ELR (cell line): ENCODE measurements around the gene TM4SF4.

Experiments used
- DNase-seq: peaks from one replicate; pipeline ENCODE4 v3.0.0-alpha.2; 2015; ENCODE audit warnings: low read depth

The TM4SF4 gene

GRCh38 chr3:149512073-149512782 is 37.7 kb downstream of the TM4SF4 start:
- DNase-seq: peak; percentile 78

GRCh38 chr3:149514471-149514870 is 40.0 kb downstream of the TM4SF4 start:
- no peak for DNase-seq

GRCh38 chr3:149515249-149515648 is 40.8 kb downstream of the TM4SF4 start:
- no peak for DNase-seq

GRCh38 chr3:149516920-149517319 is 42.4 kb downstream of the TM4SF4 start:
- no peak for DNase-seq

- DNase-seq: no peak
Measured at GRCh38 chr3:149519912-149520311, 45.4 kb downstream of the TM4SF4 start.

GRCh38 chr3:149523512-149524299 is 49.2 kb downstream of the TM4SF4 start:
- no peak for DNase-seq

GRCh38 chr3:149527531-149528339 is 53.2 kb downstream of the TM4SF4 start:
- no peak for DNase-seq

- no peak for DNase-seq
Measured at GRCh38 chr3:149528340-149528650, 53.8 kb downstream of the TM4SF4 start.

- DNase-seq: no peak
Measured at GRCh38 chr3:149529099-149529498, 54.6 kb downstream of the TM4SF4 start.

- no peak for DNase-seq
Measured at GRCh38 chr3:149532489-149533180, 58.1 kb downstream of the TM4SF4 start.

GRCh38 chr3:149534082-149534481 is 59.6 kb downstream of the TM4SF4 start:
- DNase-seq: no peak

- peak; percentile 53 for DNase-seq
Measured at GRCh38 chr3:149534671-149535332, 60.3 kb downstream of the TM4SF4 start.

- DNase-seq: no peak
Measured at GRCh38 chr3:149535333-149535685, 60.8 kb downstream of the TM4SF4 start.

GRCh38 chr3:149536429-149536828 is 61.9 kb downstream of the TM4SF4 start:
- no peak for DNase-seq

GRCh38 chr3:149538371-149538770 is 63.9 kb downstream of the TM4SF4 start:
- no peak for DNase-seq

- DNase-seq: peak; percentile 41
Measured at GRCh38 chr3:149541091-149541491, 66.6 kb downstream of the TM4SF4 start.

GRCh38 chr3:149542375-149543312 is 68.1 kb downstream of the TM4SF4 start:
- peak; percentile 34 for DNase-seq

- no peak for DNase-seq
Measured at GRCh38 chr3:149545049-149545448, 70.6 kb downstream of the TM4SF4 start.

GRCh38 chr3:149547413-149547812 is 72.9 kb downstream of the TM4SF4 start:
- no peak for DNase-seq

- DNase-seq: peak; percentile 85
Measured at GRCh38 chr3:149547954-149548668, 73.6 kb downstream of the TM4SF4 start.
